ENCODE results near the gene FAF1.

FAF1 gene

DNA sequence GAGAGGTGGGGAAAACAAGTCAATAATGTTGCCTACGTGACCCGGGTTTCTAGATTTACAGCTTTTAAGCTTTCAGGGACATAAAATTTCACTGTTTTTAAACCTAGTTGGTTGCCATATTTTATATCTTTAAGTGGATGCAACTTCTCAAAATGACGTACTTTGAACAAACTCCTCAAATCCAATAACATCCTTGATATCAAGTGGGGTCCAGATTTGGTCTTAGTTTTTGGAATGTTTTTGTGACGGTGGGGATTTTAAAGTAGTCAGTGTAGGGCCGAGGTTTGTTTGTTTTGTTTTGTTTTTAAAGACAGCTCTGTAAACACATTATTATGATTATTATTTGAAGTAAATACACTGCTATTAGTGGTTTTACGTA lies 10.4 kb upstream of the FAF1 start:
- Histone ChIP-seq H3K27ac (peak overlapping the region; percentile 93), H3K9ac (ENCODE audit: insufficient read length) (peak overlapping the region; percentile 90), H3K4me3 (peak overlapping the region; percentile 82), H3K36me3 (ENCODE audit: insufficient read depth, low read length) (peaks cover 21% of the 10 kb centered on the region), H3K9me3 (ENCODE audit: low read depth, low read length) (no peaks in the 10 kb centered on the region)
- no peak for TF ChIP-seq FOXP2 (optimal IDR thresholded peaks at IDR 0.05; ENCODE audit: control extremely low read depth, extremely low read length, insufficient read depth)
- TF ChIP-seq POLR2AphosphoS5 (IDR thresholded peaks at IDR 0.05; ENCODE audit: borderline replicate concordance, low read depth, low read length) = no peak
- no peak for TF ChIP-seq EZH2 (IDR thresholded peaks at IDR 0.05)
- DNase-seq (ENCODE audit: low read depth, low spot score) = no peak

DNA sequence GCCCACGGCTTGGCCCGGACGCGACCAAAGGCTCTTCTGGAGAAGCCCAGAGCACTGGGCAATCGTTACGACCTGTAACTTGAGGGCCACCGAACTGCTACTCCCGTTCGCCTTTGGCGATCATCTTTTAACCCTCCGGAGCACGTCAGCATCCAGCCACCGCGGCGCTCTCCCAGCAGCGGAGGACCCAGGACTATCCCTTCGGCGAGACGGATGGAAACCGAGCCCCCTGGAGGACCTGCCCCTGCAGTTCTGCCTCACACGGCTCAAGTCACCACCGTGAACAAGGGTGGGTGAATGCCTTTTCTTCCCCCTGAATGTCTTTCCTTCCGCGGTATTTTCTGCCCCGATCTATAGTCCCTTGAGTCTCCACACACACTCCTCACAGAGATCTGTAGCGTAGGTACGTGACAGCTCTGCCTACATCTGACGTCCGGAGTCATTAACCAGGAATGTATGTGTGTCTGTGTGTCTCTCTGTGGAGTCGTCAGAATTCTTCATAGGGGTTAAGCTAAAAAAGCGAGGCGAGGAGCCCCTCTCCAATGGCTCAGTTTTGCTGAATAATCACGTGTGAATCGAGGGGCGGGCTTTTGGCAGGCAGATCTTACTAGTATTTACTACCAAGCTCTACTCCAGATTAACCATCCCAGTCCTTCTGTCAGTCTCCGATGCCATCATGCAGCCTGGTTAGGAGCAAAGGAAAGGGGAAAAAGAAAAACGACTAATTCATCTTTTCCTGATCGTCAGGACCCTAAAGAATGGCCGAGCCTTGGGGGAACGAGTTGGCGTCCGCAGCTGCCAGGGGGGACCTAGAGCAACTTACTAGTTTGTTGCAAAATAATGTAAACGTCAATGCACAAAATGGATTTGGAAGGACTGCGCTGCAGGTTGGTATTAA lies 9.8 kb upstream of the FAF1 start, which contains the start of gene CDKN2C:
TSS of gene CDKN2C (plus strand) at position 635 of the 898 bp plus-strand sequence. CDS start at position 759, 124 bp downstream.
- peak within 1 kb of the TSS; percentile 90 for H3K9ac ChIP-seq (ENCODE audit: insufficient read length)

DNA sequence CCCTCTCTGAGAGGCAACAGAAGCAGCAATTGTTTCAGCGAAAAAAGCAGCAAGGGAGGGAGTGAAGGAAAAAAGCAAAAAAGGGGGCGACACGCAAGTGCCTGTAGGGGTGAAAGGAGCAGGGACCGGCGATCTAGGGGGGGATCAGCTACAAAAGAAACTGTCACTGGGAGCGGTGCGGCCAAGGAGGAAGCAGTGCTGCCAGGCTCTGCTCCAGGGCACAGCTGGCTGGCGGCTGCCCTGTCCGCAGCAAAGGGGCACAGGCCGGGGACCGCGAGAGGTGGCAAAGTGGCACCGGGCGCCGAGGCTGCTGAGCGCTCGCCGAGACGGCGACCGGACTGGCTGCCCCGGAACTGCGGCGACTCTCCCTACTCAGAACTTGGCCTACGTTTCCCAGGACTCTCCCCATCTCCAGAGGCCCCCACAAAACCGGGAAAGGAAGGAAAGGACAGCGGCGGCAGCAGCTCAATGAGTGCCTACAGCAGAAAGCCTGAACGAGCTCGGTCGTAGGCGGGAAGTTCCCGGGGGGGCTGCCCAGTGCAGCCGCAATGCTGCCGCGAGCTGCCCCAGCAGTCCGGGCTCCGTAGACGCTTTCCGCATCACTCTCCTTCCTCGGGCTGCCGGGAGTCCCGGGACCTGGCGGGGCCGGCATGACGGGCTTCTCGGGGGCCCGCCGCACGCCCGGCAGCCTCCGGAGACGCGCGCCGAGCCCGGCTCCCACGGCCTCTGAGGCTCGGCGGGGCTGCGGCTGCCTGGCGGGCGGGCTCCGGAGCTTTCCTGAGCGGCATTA lies 8.9 kb upstream of the FAF1 start:
- DNase-seq (ENCODE audit: low read depth, low spot score) = no peak
- Histone ChIP-seq H3K36me3 (ENCODE audit: insufficient read depth, low read length) (peaks cover 10% of the 10 kb centered on the region), H3K9me3 (ENCODE audit: low read depth, low read length) (no peaks in the 10 kb centered on the region), H3K9ac (ENCODE audit: insufficient read length) (peak overlapping the region; percentile 90), H3K4me3 (peak overlapping the region; percentile 82), H3K27ac (peak overlapping the region; percentile 93)
- no peak for TF ChIP-seq POLR2AphosphoS5 (IDR thresholded peaks at IDR 0.05; ENCODE audit: borderline replicate concordance, low read depth, low read length)
- no peak for TF ChIP-seq FOXP2 (optimal IDR thresholded peaks at IDR 0.05; ENCODE audit: control extremely low read depth, extremely low read length, insufficient read depth)
- TF ChIP-seq EZH2 (IDR thresholded peaks at IDR 0.05) = no peak

More for the DNA sequence above, 9.8 kb upstream of the FAF1 start, which contains the start of gene CDKN2C:
- H3K9me3 ChIP-seq (ENCODE audit: low read depth, low read length) = no peaks in the 10 kb centered on the region
- H3K27ac ChIP-seq = peak within 1 kb of the TSS; percentile 93
- H3K4me3 ChIP-seq = peak within 1 kb of the TSS; percentile 82
- peaks cover 18% of the 10 kb centered on the region for H3K36me3 ChIP-seq (ENCODE audit: insufficient read depth, low read length)
- peak; percentile 92 for DNase-seq (ENCODE audit: low read depth, low spot score)
- TF ChIP-seq POLR2AphosphoS5 (IDR thresholded peaks at IDR 0.05; ENCODE audit: borderline replicate concordance, low read depth, low read length) = peak; percentile 97
- no peak for TF ChIP-seq FOXP2 (optimal IDR thresholded peaks at IDR 0.05; ENCODE audit: control extremely low read depth, extremely low read length, insufficient read depth)

DNA sequence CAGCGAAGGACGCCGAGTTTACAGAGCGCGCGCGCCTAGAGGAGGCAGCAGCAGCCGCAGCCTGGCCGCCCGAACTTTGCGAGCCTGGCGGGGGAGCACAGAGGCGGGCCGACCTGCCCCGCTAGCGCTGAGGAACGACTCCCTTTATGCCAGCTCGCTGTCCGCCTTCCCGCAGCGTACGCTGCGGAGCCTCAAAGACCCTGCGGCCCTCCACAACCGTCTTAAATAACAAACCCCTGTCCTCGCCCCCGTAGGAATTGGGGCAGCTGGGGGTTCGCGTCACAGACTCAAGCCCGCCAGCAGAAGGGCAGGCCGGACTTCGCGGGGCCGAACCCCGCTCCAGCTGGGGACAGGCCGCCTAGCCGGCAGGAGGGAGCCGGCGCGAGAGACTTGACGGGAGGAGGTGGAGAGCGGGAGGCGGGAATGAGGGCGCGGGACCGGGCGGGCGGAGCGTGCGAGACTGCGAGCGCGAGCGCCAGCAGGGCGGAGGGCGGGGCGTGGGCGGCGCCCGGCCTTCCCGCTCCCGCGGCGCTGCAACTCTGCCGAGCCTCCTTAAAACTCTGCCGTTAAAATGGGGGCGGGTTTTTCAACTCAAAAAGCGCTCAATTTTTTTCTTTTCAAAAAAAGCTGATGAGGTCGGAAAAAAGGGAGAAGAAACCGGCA lies 8.2 kb upstream of the FAF1 start:
- peaks cover 7% of the 10 kb centered on the region; the same call in 1 of the 2 replicates for H3K36me3 ChIP-seq (ENCODE audit: insufficient read depth, low read length)
- H3K27ac ChIP-seq = peak overlapping the region; percentile 95
- DNase-seq (ENCODE audit: low read depth, low spot score) = no peak
- H3K9ac ChIP-seq (ENCODE audit: insufficient read length) = peak overlapping the region; percentile 94
- H3K4me3 ChIP-seq = peak overlapping the region; percentile 82
- TF ChIP-seq EZH2 (IDR thresholded peaks at IDR 0.05) = no peak
- TF ChIP-seq POLR2AphosphoS5 (IDR thresholded peaks at IDR 0.05; ENCODE audit: borderline replicate concordance, low read depth, low read length) = peak; percentile 92
- no peaks in the 10 kb centered on the region for H3K9me3 ChIP-seq (ENCODE audit: low read depth, low read length)

DNA sequence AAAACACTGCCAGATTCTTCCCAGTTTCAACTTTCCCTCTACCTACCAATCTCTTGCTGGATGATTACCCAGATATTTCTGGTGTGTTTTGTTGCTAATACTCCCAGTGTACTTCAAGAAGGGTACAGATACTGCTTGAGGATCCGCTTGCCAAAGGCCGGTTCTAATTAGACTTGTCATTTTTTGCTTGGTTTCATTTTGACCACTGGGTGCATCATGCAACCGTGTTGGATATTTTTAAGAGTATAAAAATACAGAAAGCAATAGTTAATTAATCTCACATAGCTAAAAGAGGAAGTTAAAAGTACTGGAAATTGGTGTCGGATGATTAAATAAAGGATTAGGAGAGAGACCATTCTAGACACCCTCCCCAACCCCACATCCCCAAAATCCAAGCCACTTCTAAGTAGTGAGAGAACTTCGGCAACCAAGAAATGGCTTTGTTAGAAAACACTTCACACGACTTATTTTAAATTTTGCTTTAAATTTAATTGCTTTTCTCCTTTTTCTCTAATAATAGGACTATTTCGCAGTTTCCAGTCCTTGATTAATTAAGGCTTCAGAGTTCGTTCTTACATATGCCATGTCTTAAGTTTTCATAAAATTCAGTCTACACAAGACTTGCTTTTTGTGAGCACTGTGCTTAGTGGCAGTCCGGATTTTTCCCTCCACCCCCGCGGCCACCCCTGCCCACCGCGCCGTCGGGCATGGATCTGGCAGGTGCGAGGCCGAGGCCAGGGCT lies 7.5 kb upstream of the FAF1 start:
- no peak for DNase-seq (ENCODE audit: low read depth, low spot score)
- H3K27ac ChIP-seq = peak overlapping the region; percentile 95

DNA sequence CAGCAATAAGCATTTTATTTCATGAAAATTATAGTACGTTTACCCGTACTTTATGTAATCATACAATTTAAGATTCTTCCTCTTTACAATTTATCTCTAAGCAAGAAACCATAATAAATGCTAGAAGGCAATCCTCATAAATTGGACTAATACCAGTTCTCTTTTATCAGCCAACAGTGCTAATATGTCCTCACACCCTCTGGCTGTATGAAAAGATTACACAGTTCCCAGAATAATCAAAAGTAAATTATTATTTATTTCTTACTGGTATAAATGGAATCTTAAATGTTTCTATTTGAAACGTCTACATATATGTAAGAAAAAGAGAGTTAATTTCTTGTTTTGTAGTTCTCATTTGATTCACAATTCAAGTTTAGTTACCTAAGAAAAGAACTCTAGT lies 6.9 kb upstream of the FAF1 start:
- no peak for DNase-seq (ENCODE audit: low read depth, low spot score)
- Histone ChIP-seq H3K4me3 (peak overlapping the region; percentile 82), H3K9ac (ENCODE audit: insufficient read length) (peak overlapping the region; percentile 94), H3K9me3 (ENCODE audit: low read depth, low read length) (no peaks in the 10 kb centered on the region), H3K27ac (peak overlapping the region; percentile 95), H3K36me3 (ENCODE audit: insufficient read depth, low read length) (peaks cover 6% of the 10 kb centered on the region; the same call in 1 of the 2 replicates)
- no peak for TF ChIP-seq POLR2AphosphoS5 (IDR thresholded peaks at IDR 0.05; ENCODE audit: borderline replicate concordance, low read depth, low read length)
- no peak for TF ChIP-seq FOXP2 (optimal IDR thresholded peaks at IDR 0.05; ENCODE audit: control extremely low read depth, extremely low read length, insufficient read depth)
- no peak for TF ChIP-seq EZH2 (IDR thresholded peaks at IDR 0.05)

More for the DNA sequence above, 7.5 kb upstream of the FAF1 start:
- no peaks in the 10 kb centered on the region for H3K9me3 ChIP-seq (ENCODE audit: low read depth, low read length)
- peaks cover 7% of the 10 kb centered on the region; the same call in 1 of the 2 replicates for H3K36me3 ChIP-seq (ENCODE audit: insufficient read depth, low read length)
- TF ChIP-seq FOXP2 (optimal IDR thresholded peaks at IDR 0.05; ENCODE audit: control extremely low read depth, extremely low read length, insufficient read depth) (no peak), POLR2AphosphoS5 (IDR thresholded peaks at IDR 0.05; ENCODE audit: borderline replicate concordance, low read depth, low read length) (no peak), EZH2 (IDR thresholded peaks at IDR 0.05) (no peak)
- H3K4me3 ChIP-seq = peak overlapping the region; percentile 82
- peak overlapping the region; percentile 94 for H3K9ac ChIP-seq (ENCODE audit: insufficient read length)

DNA sequence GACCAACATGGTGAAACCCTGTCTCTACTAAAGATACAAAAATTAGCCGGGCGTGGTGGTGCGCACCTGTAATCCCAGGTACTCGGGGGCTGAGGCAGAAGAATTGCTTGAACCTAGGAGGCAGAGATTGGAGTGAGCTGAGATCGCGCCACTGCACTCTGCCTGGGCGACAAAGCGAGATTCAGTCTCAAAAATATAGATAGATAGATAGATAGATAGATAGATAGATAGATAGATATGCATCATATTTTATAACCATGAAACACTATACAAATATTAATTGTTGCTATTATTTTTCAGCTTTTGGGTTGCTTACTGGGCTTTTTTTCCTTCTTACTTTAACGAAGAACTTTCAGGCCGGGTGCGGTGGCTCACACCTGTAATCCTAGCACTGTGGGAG lies 4.8 kb upstream of the FAF1 start:
- Histone ChIP-seq H3K9me3 (ENCODE audit: low read depth, low read length) (no peaks in the 10 kb centered on the region), H3K36me3 (ENCODE audit: insufficient read depth, low read length) (no peaks in the 10 kb centered on the region), H3K9ac (ENCODE audit: insufficient read length) (no peak overlapping the region), H3K27ac (no peak overlapping the region), H3K4me3 (no peak overlapping the region)
- no peak for DNase-seq (ENCODE audit: low read depth, low spot score)
- TF ChIP-seq POLR2AphosphoS5 (IDR thresholded peaks at IDR 0.05; ENCODE audit: borderline replicate concordance, low read depth, low read length) = no peak
- TF ChIP-seq FOXP2 (optimal IDR thresholded peaks at IDR 0.05; ENCODE audit: control extremely low read depth, extremely low read length, insufficient read depth) = no peak
- TF ChIP-seq EZH2 (IDR thresholded peaks at IDR 0.05) = no peak

Data from SK-N-MC (cell line).